GM10847 (cell line): ENCODE results near the gene BAIAP2.

Experiments
- POLR2A ChIP-seq: IDR thresholded peaks from 2 replicates; pipeline ENCODE4 v1.6.1; 2011; ENCODE audit not compliant: insufficient read length; ENCODE audit errors: extremely low read depth

The BAIAP2 gene

DNA sequence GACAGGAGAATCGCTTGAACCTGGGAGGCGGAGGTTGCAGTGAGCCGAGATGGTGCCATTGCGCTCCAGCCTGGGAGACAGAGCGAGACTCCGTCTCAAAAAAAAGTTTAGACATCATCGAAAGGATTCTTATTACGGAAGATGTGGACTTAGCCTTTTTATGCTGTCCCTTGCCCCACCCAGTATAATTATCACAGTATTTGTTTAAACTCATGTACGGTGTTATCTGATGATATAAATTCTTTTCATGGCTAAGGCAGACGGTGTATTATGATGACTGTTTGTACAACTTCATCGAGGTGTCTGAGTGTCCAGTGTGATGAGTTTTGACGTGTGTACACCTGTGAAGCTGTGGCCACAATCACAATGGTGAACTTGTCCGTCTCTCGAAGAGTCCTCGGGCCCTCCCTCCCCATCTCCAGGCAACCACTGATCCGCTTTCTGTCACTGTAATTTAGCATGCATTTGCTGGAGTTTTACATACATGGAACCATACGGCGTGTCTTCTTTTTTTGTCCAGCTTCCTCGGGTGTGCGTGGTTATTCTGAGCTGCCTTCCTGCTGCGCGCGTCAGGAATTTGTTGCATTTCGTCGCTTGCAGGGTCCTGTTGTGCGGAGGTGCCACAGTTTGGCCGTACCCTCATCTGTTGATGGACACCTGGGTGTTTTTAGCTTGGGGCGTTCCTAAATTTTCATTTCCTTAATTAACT is 26.2 kb downstream of the BAIAP2 start:
- no peak for TF ChIP-seq POLR2A

DNA sequence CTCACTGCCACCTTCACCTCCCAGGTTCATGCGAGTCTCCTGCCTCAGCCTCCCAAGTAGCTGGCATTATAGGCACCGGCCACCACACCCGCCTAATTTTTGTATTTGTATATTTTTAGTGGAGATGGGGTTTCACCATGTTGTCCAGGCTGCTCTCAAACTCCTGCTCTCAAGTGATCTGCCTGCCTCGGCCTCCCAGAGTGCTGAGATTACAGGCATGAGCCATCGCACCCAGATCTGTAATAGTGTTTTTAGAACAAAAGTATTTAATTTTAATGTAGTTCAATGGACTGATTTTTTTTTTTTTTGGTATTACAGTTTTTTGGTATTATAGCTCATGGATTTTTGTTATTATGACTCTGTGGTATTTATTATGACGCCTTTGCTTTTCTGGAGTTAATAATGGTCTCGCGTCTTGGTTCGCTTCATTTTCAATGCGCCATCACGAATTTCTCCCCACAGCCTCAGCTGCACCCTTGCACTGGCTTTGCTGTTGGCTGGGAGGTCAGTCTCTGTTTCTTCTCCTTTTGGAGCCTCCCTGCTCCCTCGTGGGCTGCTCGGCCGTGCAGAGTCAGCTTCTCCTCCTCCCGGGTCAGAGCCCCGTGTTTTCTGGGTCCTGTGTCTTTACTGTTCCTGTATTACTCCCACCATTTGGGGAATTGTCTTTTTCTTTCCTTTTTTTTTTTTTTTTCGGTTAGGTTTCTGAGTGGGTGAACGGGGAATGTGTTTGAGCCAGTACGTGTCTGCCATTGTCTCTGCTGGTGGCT is 27.2 kb downstream of the BAIAP2 start:
- no peak for TF ChIP-seq POLR2A

DNA sequence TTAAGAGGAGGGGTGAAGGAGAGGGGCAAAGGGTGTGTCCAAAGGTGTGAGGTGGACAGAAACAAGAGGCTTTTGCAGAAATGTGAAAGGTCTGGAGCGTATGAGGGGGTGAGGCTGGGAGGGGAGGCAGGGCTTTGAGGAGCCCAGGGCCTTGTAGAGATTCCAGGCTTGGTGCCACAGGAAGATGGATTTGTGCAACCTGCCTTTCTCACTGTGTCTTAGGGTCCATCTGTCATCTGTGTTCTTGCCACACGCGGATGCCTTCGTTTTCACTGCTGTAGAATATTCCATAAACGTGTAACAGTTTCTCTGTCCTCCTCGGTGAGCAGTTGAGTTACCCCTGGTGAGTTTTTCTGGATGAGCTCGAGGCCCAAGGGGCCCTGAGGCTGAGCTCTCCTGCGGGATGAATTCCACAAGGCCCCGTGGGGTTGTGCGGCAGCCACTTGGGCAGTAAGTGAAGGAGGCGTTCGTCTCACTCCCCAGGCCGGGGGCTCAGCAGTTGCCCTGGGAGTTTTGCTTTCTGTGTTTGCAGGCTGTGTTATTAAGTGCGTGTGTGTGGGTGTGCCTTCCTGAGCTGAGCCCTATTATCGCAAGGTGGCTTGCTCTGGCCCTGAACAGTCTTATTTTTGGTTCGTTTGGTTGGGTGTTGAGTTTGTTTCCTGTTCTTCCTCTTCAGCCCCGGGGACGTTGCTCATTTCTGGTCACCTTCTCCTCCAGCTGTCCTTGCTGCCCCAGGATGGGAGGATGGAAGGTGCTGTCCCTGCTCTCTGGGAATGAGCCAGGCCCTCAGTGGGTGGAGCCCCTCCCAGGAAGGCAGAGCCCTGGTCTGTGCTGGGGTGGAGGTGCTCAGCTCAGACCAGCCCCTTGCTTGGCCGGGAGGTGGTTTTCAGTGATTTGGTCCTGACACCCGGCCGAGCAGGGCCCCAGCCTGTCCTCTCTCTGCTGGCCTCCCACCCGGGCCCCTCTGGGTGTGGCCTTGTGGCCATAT is 28.4 kb downstream of the BAIAP2 start:
- TF ChIP-seq POLR2A, result no peak

DNA sequence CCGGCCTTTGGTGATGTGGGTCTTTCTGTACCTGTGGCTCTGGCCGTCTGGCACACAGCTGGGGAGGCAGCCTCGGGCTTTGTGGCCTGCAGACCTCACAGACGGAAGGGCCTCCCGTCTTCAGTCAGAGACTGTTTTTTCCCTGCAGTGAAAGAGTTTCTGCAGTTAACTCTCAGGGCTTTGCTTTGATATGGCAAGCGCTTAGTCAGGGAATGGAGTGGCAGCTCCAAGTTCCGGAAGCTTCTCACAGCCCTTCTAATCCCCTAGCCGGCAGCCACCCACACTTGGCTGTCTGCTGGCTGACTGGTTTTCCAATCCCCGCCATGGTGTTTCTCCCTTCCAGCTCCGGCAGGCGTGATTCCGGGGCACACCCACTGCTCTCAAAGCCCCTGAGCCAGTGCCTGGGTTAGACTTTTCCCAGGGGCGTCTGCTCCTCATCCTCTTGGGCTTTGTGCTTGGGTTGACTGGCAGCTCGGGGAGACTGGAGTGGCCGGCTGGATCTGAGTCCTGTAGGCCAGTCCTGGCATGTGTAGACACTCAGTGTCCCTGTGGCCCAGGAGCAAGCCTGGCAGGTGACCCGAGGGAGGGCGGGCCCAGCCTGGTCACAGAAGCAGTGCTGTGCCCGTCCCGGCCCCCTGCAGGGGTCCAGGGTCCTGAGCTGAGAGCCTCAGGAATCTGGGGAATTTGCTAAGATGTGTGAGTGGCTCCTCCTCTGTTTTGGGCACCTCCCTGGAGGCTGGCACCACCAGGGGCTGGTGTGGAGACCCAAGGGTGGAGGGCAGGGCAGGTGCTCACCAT is 29.9 kb downstream of the BAIAP2 start:
- TF ChIP-seq POLR2A, result no peak

DNA sequence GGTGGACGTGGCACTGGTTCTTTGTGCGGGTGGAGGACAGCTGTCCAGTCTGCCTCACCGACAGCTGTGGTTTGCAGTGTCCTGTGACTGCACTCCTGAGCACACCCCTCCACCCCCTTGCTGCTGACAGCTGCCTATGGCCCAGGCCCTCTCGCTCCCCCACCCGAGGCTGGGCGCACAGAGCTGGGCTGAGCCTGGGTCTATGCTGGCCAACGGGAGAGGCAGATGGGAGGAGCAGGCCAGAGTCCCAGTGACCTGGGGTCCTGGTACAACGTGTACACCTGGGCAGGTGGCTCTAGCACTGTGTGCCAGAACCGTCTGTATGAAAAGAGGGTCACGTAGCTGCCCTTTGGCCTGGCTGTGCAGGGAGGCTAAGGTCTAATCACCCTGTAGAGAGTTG is 30.5 kb downstream of the BAIAP2 start:
- no peak for TF ChIP-seq POLR2A

DNA sequence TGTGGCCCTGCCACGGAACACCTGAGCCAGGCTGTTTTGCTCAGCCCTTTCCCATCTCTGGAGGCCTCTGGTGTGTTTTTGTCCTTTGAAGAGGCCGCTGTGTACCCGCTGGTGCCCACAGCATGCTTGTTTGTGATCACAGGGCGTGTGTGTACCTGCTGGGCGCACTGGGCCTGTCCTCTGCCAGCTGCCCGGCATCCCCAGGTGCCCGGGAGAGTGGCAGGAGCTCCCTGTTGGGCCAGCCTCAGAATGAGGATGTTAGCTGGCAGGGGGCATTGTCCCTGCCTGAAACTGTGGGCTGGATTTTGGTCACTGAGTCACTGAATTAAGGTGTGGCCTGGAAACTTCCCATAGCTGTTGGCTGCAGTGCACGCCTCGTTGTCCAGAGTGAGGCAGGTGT is 31.1 kb downstream of the BAIAP2 start:
- no peak for TF ChIP-seq POLR2A

DNA sequence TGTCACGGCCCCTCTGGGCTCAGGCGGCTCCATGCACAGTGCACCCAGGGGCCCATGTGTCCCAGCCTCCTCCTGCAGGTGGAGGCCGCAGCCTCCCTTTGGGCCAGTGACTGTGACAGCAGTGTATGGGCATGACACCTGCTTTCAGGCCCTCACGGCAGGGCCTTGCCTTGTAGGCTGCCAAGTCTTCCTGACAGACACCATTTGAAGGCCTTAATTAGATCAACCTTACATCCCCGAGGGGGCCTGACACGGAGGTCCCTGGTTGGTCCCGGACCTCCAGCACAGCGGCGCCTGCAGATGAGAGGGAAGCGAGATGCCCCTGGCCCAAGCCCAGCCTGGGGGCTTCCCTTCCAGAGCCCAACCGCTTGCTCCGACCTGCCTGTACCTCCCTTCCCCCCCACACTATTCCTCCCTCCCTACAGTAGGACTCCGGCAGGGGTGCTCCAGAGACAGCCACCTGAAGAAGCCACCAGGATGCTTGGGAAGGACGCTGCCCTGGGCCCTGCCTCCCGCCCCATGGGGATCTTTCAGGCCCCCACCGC is 31.9 kb downstream of the BAIAP2 start:
- no peak for TF ChIP-seq POLR2A

DNA sequence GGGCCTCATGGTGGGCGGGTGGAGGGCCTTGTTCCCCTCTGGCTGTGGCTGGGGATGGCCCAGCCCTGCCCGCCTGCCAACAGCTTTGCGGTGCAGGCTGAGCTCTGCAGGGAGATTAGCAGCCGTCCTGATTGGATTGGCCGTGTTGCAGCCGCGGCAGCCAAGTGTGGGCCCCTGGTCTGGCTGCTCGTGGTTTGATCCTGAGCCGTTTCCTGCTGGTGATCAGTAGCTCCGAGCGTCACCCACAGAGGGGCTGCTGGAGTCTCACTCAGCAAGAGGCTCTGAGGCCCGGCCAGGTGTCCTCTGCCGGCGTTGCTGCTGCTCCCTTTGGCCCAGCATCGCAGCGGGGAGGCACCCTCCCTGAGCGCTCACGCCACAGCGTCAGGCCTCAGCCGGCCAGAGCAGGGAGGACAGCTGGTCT is 32.5 kb downstream of the BAIAP2 start:
- no peak for TF ChIP-seq POLR2A

DNA sequence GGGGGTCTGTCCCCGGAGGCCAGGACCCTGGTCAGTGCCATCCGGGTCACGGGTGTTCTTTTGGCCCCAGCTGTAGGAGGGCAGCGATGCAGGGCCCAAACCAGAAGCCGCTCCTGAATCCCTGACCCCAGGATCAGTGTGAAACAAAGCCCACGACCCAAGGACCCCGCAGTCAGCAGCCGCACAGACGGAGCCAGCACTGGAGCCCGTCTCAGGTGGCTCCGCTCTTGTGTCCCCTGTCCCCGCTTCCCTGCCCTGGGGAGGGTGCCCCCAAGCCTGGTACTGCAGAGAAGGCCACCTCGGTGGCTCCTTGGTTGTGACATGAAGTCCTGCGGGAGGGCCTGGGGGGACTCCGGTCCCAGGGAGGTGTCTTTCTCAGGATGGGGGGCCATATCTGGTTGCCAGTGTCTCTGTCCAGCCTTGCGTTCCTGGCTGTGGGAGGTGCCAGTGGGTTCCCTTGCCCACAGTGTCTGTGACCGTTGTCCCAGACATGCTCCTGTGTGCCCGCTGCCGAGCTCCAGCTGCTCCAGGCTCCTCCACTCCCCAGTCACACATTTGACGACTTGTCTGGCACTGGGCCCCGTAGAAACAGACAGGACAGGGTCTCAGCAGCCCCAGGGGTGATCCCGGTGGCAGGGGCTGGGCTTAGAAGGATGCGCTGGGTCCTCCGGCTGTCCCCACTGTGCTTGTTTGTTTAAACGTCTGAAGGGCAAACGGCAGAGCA is 33.6 kb downstream of the BAIAP2 start:
- TF ChIP-seq POLR2A, result no peak

DNA sequence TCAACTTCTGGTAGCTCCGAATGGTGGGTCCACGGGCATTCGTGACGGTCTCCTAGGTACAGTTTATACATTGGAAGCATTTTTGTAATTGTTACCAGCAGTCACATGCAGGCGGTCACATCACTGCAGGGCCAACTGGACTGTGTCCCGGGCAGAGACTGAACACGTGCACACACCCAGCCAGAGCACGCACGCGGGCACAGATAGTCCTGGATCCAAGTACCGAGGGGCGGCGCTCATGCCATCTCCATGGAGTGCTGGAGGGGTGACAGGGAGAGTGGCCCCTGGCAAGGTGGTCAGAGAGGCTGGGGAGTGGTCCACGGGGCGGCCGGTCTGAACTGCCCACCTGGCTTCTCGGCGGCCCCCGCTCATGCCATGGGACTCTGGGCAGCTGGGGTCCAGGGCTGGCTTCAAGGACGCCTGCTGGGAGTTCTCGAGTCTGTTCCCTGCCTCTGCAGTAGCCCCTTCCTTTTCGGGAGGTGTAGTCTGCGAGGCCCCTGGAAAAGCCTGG is 34.2 kb downstream of the BAIAP2 start:
- TF ChIP-seq POLR2A, result no peak

DNA sequence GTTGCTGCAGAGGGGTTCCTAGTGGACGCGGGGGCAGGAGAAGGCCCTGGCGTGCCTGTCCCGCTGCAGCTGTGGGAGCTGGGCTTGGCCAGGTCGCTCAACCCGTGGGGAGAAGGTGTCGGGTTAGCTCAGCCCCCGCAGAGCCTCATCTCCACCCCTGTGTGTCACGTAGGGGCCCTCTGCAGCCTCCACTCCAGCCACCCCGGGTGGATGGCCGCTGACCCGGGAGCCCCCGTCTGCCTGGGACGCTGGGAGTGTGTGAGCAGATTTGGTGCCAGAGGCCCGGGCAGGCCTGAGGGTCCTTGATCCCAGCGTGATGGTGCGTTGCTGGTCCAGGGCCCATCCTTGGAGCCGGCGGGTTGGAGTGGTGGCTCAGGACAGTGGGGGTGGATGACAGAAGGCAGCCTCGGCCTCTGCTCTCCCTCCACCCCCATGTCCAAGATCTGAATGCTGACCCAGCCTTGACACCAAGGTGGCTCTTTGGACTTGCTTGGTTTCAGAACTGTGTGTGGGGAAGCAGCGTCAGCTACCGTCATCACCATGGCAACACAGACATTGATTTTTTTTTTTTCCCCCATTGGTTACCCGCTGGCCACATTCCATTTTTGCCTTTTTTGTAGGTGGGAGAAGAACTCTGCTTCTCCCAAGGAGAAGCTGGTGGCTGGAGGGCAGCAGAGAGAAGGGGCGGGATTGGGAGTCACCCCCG is 35.7 kb downstream of the BAIAP2 start:
- TF ChIP-seq POLR2A, result no peak

DNA sequence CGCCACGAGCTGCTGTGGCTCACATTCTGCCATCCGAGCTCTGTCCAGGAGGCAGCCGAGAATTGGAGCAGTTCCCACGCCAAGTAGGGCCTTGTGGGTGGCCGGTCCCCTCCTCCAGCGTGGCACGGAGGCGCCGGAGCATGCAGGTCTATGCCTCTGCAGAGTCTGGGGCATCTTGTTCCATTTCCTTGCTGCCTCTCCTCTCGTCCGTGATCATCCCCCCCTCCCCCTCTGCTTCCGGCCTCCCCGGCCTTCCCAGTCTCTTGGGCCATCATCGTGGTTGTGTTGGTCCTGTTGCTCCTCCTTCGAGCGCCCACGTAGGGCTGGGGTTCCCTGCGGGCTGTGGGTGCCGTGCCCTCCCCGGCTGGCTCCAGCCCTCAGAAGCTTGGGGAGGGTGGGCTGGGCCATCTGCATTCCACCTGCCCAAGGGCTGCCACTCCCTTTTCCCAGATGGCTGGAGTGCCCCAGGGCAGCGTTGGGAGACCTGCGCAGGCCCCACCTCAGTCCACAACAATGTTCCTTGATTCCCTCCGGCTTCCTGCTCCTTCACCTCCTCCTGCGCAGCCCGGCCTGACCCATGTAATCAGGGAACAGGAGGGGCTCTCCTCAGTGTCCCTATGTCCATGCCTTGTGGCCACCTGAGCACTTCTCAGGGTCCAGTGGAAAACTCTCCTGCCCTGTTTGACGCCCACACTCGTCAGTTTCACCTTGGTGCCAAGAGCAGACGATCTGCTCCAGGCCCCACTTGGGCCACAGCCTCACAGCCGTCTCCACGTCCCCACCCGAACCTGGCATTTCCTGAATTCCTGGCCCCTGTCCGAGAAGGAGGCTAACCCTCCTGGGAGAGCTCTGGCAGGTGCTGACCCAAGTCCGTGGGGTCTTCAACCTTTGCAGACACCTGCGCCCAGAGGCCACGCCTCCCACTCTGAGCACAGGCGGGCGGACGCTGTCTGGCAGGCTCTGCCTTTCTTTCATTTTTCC is 37.1 kb downstream of the BAIAP2 start:
- no peak for TF ChIP-seq POLR2A
